SK-N-SH (cell line): ENCODE measurements around the gene INPP5A. TPM values are rescaled to one million over a fixed set of nuclear protein-coding genes. Genes with fewer than 3 reads are reported as not detected.

ENCODE experiments used
- CTCF ChIA-PET: fragments of 300-600, 350-600 bp; formaldehyde crosslinking; extraction: SDS; loops from one replicate; lab custom pipeline; 2021; lab: Yijun Ruan, JAX
- POLR2A ChIA-PET: fragments of 350-600 bp; sonication (Branson Sonifier 250); formaldehyde crosslinking; extraction: SDS; loops from one replicate; lab custom pipeline; 2020; ENCODE audit warnings: antibody characterized with exemption, inconsistent platforms; lab: Yijun Ruan, JAX
- DNase-seq: peaks from one replicate; pipeline ENCODE4 v3.0.0; 2012
- H2AFZ ChIP-seq: fragments of 200-600 bp; sonication (generic); 2 replicates; pipeline ENCODE4 v1.8.1; 2016; ENCODE audit warnings: antibody characterized with exemption, mild to moderate bottlenecking, low read depth
- H3F3A ChIP-seq: fragments of 200-600 bp; sonication (generic); replicated peaks from 2 replicates; pipeline ENCODE3; 2016; ENCODE audit warnings: antibody characterized with exemption, mild to moderate bottlenecking; ENCODE audit not compliant: insufficient read depth
- H3K27ac ChIP-seq, 2 experiments: fragments of 200-500 bp in 1 of 2; fragments of 200-600 bp in 1 of 2; sonication (Bioruptor generic) in 1 of 2; sonication (generic), shearing (Covaris generic) in 1 of 2; 2 replicates each; pipeline versions ENCODE4 v1.5.1 to v1.6.1; 2014 to 2016; ENCODE audit warnings: low read depth in 2 of 2, inconsistent platforms in 1 of 2, low read length in 1 of 2, mild to moderate bottlenecking in 1 of 2, mixed read lengths in 1 of 2
- H3K27me3 ChIP-seq: fragments of 200-600 bp; sonication (generic), shearing (Covaris generic); 2 replicates; pipeline ENCODE4 v1.6.1; 2016; ENCODE audit warnings: mixed run types; ENCODE audit not compliant: insufficient read depth
- H3K36me3 ChIP-seq, 2 experiments: fragments of 200-500 bp in 1 of 2; fragments of 200-600 bp in 1 of 2; sonication (Bioruptor generic) in 1 of 2; sonication (generic) in 1 of 2; replicated peaks in 1 of 2; 2 replicates each; pipeline versions ENCODE3 to v1.5.1; 2014 to 2016; ENCODE audit warnings: low read length in 1 of 2, mild to moderate bottlenecking in 1 of 2; ENCODE audit not compliant: insufficient read depth in 2 of 2, control insufficient read depth in 1 of 2
- H3K4me1 ChIP-seq, 2 experiments: fragments of 200-500 bp in 1 of 2; fragments of 200-600 bp in 1 of 2; sonication (Bioruptor generic) in 1 of 2; sonication (generic), shearing (Covaris generic) in 1 of 2; 2 replicates each; pipeline versions ENCODE4 v1.5.1 to v1.6.1; 2014 to 2016; ENCODE audit warnings: low read depth in 1 of 2, low read length in 1 of 2, mixed run types in 1 of 2; ENCODE audit not compliant: insufficient read depth in 2 of 2, control insufficient read depth in 1 of 2
- H3K4me2 ChIP-seq: fragments of 200-600 bp; sonication (generic), shearing (Covaris generic); 2 replicates; pipeline ENCODE4 v1.6.1; 2017; ENCODE audit warnings: mixed run types
- H3K4me3 ChIP-seq, 2 experiments: fragments of 200-500 bp in 1 of 2; fragments of 200-600 bp in 1 of 2; sonication (Bioruptor generic) in 1 of 2; sonication (generic), shearing (Covaris generic) in 1 of 2; 2 replicates each; pipeline versions ENCODE4 v1.5.1 to v1.8.1; 2014 to 2016; ENCODE audit warnings: low read depth in 2 of 2, inconsistent platforms in 1 of 2, low read length in 1 of 2, mild to moderate bottlenecking in 1 of 2, mixed read lengths in 1 of 2, moderate library complexity in 1 of 2
- H3K79me2 ChIP-seq: fragments of 200-600 bp; sonication (generic); 2 replicates; pipeline ENCODE4 v1.8.1; 2017; ENCODE audit warnings: mild to moderate bottlenecking; ENCODE audit not compliant: insufficient read depth
- H3K9ac ChIP-seq: fragments of 200-600 bp; sonication (generic); 2 replicates; pipeline ENCODE4 v1.6.1; 2017; ENCODE audit warnings: mixed run types
- H3K9me2 ChIP-seq: fragments of 200-600 bp; sonication (generic); 2 replicates; pipeline ENCODE4 v1.6.1; 2017; ENCODE audit warnings: mixed run types
- H3K9me3 ChIP-seq: fragments of 200-600 bp; sonication (generic); 2 replicates; pipeline ENCODE4 v1.6.1; 2017; ENCODE audit warnings: mixed run types, mild to moderate bottlenecking, moderate library complexity
- H4K20me1 ChIP-seq: fragments of 200-600 bp; sonication (generic); 2 replicates; pipeline ENCODE4 v1.6.1; 2017; ENCODE audit warnings: mild to moderate bottlenecking, mixed run types; ENCODE audit not compliant: insufficient read depth
- GABPA ChIP-seq: IDR thresholded peaks from 2 replicates; pipeline ENCODE4 v1.4.0; 2012; ENCODE audit warnings: low read depth, mild to moderate bottlenecking
- JUND ChIP-seq: IDR thresholded peaks from 2 replicates; pipeline ENCODE4 v1.4.0; 2012
- POLR2AphosphoS5 ChIP-seq: IDR thresholded peaks from 2 replicates; pipeline ENCODE4 v1.6.1; 2012; ENCODE audit warnings: low read depth, low read length
- RCOR1 ChIP-seq: fragments of 150-350 bp; IDR thresholded peaks from 2 replicates; pipeline ENCODE4 v1.6.1; 2017; ENCODE audit warnings: antibody characterized with exemption, low read length
- TAF1 ChIP-seq: IDR thresholded peaks from 2 replicates; pipeline ENCODE4 v1.6.1; 2012; ENCODE audit warnings: low read depth, mild to moderate bottlenecking, low read length, moderate library complexity, borderline replicate concordance
- TCF12 ChIP-seq: IDR thresholded peaks from 2 replicates; pipeline ENCODE4 v1.4.0; 2012
- TEAD4 ChIP-seq: IDR thresholded peaks from 2 replicates; pipeline ENCODE4 v1.4.0; 2012; ENCODE audit warnings: mild to moderate bottlenecking, borderline replicate concordance; ENCODE audit not compliant: insufficient read depth
- ZBTB33 ChIP-seq: IDR thresholded peaks from 2 replicates; pipeline ENCODE4 v1.4.0; 2012; ENCODE audit warnings: low read depth, borderline replicate concordance
- WGBS: methylation state at CpG from one replicate; pipeline ENCODE4 v1.1.6; 2017; ENCODE audit warnings: low lambda C conversion rate; 5-methylcytosine and 5-hydroxymethylcytosine counted together
- polyA plus RNA-seq, 3 experiments: library from polyadenylated mRNA; depleted of rRNA; stranded (reverse); fragments of >200 nt; gene quantifications; 2 replicates each; pipeline ENCODE4 v1.2.3, GENCODE V29; 2012
- TF ChIP-seq, protein P1 (sequence below): fragments of 150-350 bp; IDR thresholded peaks from 2 replicates; pipeline ENCODE4 v1.6.1; 2017; ENCODE audit warnings: antibody characterized with exemption, low read length, low read depth, borderline replicate concordance
- TF ChIP-seq, protein P2 (sequence below): IDR thresholded peaks from 2 replicates; pipeline ENCODE4 v1.6.1; 2012; ENCODE audit warnings: mild to moderate bottlenecking, low read depth, low read length, moderate library complexity
- TF ChIP-seq, protein P3 (sequence below): IDR thresholded peaks from 2 replicates; pipeline ENCODE4 v1.4.0; 2012; ENCODE audit warnings: low read depth, borderline replicate concordance
- TF ChIP-seq, protein P4 (sequence below): fragments of 150-350 bp; IDR thresholded peaks from 2 replicates; pipeline ENCODE4 v1.6.1; 2016; ENCODE audit warnings: mild to moderate bottlenecking, low read depth, low read length

INPP5A gene
- polyA plus RNA-seq, 1 of the 3 experiments (the other 2 are of a cell fraction), result 12.0 TPM

- no peak for DNase-seq
- Histone ChIP-seq H3K4me1 (peaks cover 4 to 9% of the 10 kb centered on the region in 2 experiments; a peak in 2 of 4 replicates), H3K79me2 (peaks cover 4% of the 10 kb centered on the region; the same call in 1 of the 2 replicates), H3K36me3 (no peaks in the 10 kb centered on the region), H3K27ac (no peak overlapping the region), H2AFZ (no peak overlapping the region), H4K20me1 (no peaks in the 10 kb centered on the region), H3K9me3 (no peaks in the 10 kb centered on the region), H3K27me3 (no peaks in the 10 kb centered on the region), H3F3A (no peaks in the 10 kb centered on the region), H3K4me2 (no peak overlapping the region), H3K9ac (no peak overlapping the region), H3K9me2 (no peaks in the 10 kb centered on the region), H3K4me3 (no peak overlapping the region)
- ChIA-PET POLR2A (no interaction called here), CTCF (no interaction called here)
- TF ChIP-seq, protein P1, sequence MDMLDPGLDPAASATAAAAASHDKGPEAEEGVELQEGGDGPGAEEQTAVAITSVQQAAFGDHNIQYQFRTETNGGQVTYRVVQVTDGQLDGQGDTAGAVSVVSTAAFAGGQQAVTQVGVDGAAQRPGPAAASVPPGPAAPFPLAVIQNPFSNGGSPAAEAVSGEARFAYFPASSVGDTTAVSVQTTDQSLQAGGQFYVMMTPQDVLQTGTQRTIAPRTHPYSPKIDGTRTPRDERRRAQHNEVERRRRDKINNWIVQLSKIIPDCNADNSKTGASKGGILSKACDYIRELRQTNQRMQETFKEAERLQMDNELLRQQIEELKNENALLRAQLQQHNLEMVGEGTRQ, result no peak
- TF ChIP-seq TCF12 (no peak), GABPA (no peak), RCOR1 (no peak), JUND (no peak), POLR2AphosphoS5 (no peak), TEAD4 (no peak), TAF1 (no peak), ZBTB33 (no peak)
- TF ChIP-seq, protein P2, sequence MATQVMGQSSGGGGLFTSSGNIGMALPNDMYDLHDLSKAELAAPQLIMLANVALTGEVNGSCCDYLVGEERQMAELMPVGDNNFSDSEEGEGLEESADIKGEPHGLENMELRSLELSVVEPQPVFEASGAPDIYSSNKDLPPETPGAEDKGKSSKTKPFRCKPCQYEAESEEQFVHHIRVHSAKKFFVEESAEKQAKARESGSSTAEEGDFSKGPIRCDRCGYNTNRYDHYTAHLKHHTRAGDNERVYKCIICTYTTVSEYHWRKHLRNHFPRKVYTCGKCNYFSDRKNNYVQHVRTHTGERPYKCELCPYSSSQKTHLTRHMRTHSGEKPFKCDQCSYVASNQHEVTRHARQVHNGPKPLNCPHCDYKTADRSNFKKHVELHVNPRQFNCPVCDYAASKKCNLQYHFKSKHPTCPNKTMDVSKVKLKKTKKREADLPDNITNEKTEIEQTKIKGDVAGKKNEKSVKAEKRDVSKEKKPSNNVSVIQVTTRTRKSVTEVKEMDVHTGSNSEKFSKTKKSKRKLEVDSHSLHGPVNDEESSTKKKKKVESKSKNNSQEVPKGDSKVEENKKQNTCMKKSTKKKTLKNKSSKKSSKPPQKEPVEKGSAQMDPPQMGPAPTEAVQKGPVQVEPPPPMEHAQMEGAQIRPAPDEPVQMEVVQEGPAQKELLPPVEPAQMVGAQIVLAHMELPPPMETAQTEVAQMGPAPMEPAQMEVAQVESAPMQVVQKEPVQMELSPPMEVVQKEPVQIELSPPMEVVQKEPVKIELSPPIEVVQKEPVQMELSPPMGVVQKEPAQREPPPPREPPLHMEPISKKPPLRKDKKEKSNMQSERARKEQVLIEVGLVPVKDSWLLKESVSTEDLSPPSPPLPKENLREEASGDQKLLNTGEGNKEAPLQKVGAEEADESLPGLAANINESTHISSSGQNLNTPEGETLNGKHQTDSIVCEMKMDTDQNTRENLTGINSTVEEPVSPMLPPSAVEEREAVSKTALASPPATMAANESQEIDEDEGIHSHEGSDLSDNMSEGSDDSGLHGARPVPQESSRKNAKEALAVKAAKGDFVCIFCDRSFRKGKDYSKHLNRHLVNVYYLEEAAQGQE, result no peak
- TF ChIP-seq, protein P3, sequence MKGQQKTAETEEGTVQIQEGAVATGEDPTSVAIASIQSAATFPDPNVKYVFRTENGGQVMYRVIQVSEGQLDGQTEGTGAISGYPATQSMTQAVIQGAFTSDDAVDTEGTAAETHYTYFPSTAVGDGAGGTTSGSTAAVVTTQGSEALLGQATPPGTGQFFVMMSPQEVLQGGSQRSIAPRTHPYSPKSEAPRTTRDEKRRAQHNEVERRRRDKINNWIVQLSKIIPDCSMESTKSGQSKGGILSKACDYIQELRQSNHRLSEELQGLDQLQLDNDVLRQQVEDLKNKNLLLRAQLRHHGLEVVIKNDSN, result no peak
- TF ChIP-seq, protein P4, sequence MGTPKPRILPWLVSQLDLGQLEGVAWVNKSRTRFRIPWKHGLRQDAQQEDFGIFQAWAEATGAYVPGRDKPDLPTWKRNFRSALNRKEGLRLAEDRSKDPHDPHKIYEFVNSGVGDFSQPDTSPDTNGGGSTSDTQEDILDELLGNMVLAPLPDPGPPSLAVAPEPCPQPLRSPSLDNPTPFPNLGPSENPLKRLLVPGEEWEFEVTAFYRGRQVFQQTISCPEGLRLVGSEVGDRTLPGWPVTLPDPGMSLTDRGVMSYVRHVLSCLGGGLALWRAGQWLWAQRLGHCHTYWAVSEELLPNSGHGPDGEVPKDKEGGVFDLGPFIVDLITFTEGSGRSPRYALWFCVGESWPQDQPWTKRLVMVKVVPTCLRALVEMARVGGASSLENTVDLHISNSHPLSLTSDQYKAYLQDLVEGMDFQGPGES, result no peak
- WGBS, result 91% methylated on average over 25 of the region's 25 CpGs
These were observed 144.5 kb downstream of the INPP5A start for GRCh38 chr10:132681858-132682755.
